Nephron progenitor cell (in vitro differentiated cells): Measurements from ENCODE around the gene WFDC9.
"Not testable (repeated sequence)": the region's sequence is repeated elsewhere in the genome, so short reads cannot be mapped to it uniquely, and the experiment has no call there.

ENCODE experiments used
- DNase-seq: peaks from one replicate; pipeline ENCODE4 v3.0.0; 2021
- H3K27ac Mint-ChIP-seq: 2 replicates; pipeline ENCODE4 v1.8.0; 2021; ENCODE audit warnings: mild to moderate bottlenecking, moderate library complexity, mixed read lengths
- H3K27me3 Mint-ChIP-seq: 2 replicates; pipeline ENCODE4 v1.8.0; 2021; ENCODE audit warnings: mild to moderate bottlenecking, low read depth, mixed read lengths; ENCODE audit not compliant: poor library complexity
- H3K36me3 Mint-ChIP-seq: 2 replicates; pipeline ENCODE4 v1.8.0; 2021; ENCODE audit warnings: low read depth, mixed read lengths
- H3K4me1 Mint-ChIP-seq: 2 replicates; pipeline ENCODE4 v1.8.0; 2021; ENCODE audit warnings: mixed read lengths
- H3K4me3 Mint-ChIP-seq: 2 replicates; pipeline ENCODE4 v1.8.0; 2021; ENCODE audit warnings: mild to moderate bottlenecking, moderate library complexity, mixed read lengths
- H3K9me3 Mint-ChIP-seq: 2 replicates; pipeline ENCODE4 v1.8.0; 2021; ENCODE audit warnings: mild to moderate bottlenecking, moderate library complexity, mixed read lengths
- CTCF ChIP-seq: fragments of 200-600 bp; sonication (generic); IDR thresholded peaks from 2 replicates; pipeline ENCODE4 v1.5.0; 2021; ENCODE audit warnings: antibody characterized with exemption

The WFDC9 gene

GRCh38 chr20:45583502-45583901 is 47.6 kb downstream of the WFDC9 start:
- H3K27ac Mint-ChIP-seq = no peak overlapping the region
- TF ChIP-seq CTCF = no peak
- no peak overlapping the region for H3K4me3 Mint-ChIP-seq
- no peaks in the 10 kb centered on the region for H3K36me3 Mint-ChIP-seq
- peaks cover 5% of the 10 kb centered on the region for H3K27me3 Mint-ChIP-seq
- peaks cover 4% of the 10 kb centered on the region for H3K4me1 Mint-ChIP-seq
- no peak for DNase-seq
- peaks cover 4% of the 10 kb centered on the region for H3K9me3 Mint-ChIP-seq

- no peaks in the 10 kb centered on the region for H3K36me3 Mint-ChIP-seq
- no peak for DNase-seq
- no peak overlapping the region for H3K4me3 Mint-ChIP-seq
- H3K27ac Mint-ChIP-seq = no peak overlapping the region
- no peaks in the 10 kb centered on the region for H3K9me3 Mint-ChIP-seq
- H3K4me1 Mint-ChIP-seq = peaks cover 4% of the 10 kb centered on the region
- peaks cover 5% of the 10 kb centered on the region for H3K27me3 Mint-ChIP-seq
- no peak for TF ChIP-seq CTCF
Observed at GRCh38 chr20:45581702-45582101, 49.4 kb downstream of the WFDC9 start.

- Mint-ChIP-seq H3K4me3 (no peak within 1 kb of the TSS), H3K27me3 (peaks cover 5% of the 10 kb centered on the region), H3K36me3 (no peaks in the 10 kb centered on the region), H3K9me3 (no peaks in the 10 kb centered on the region), H3K4me1 (peaks cover 4% of the 10 kb centered on the region), H3K27ac (no peak within 1 kb of the TSS)
- TF ChIP-seq CTCF = no peak
- no peak for DNase-seq
Observed at GRCh38 chr20:45579184-45579583, 51.9 kb downstream of the WFDC9 start, which contains the start of gene WFDC8. TSS of gene WFDC8 (minus strand) at chr20:45579284. CDS start at chr20:45579247, 37 bp downstream.

GRCh38 chr20:45578231-45578630 is 52.9 kb downstream of the WFDC9 start:
- peaks cover 5% of the 10 kb centered on the region for H3K27me3 Mint-ChIP-seq
- peaks cover under 1% of the 10 kb centered on the region for H3K4me1 Mint-ChIP-seq
- TF ChIP-seq CTCF = no peak
- no peak for DNase-seq
- H3K9me3 Mint-ChIP-seq = no peaks in the 10 kb centered on the region
- H3K27ac Mint-ChIP-seq = no peak overlapping the region
- H3K4me3 Mint-ChIP-seq = no peak overlapping the region
- no peaks in the 10 kb centered on the region for H3K36me3 Mint-ChIP-seq

- H3K27ac Mint-ChIP-seq = no peak overlapping the region
- peaks cover 4% of the 10 kb centered on the region for H3K9me3 Mint-ChIP-seq
- H3K4me1 Mint-ChIP-seq = no peaks in the 10 kb centered on the region
- H3K4me3 Mint-ChIP-seq = no peak overlapping the region
- H3K27me3 Mint-ChIP-seq = peaks cover 5% of the 10 kb centered on the region
- no peak for TF ChIP-seq CTCF
- no peaks in the 10 kb centered on the region for H3K36me3 Mint-ChIP-seq
- no peak for DNase-seq
Observed at GRCh38 chr20:45576995-45577394, 54.1 kb downstream of the WFDC9 start.

GRCh38 chr20:45575931-45576330 is 55.2 kb downstream of the WFDC9 start:
- Mint-ChIP-seq H3K36me3 (no peaks in the 10 kb centered on the region), H3K27ac (no peak overlapping the region), H3K4me1 (no peaks in the 10 kb centered on the region), H3K4me3 (no peak overlapping the region), H3K27me3 (peaks cover 5% of the 10 kb centered on the region), H3K9me3 (peaks cover 4% of the 10 kb centered on the region)
- TF ChIP-seq CTCF = no peak
- DNase-seq = no peak

GRCh38 chr20:45569650-45570049 is 61.4 kb downstream of the WFDC9 start:
- not testable (repeated sequence) for H3K9me3 Mint-ChIP-seq, DNase-seq, H3K4me3 Mint-ChIP-seq, H3K36me3 Mint-ChIP-seq, H3K27me3 Mint-ChIP-seq, H3K4me1 Mint-ChIP-seq, H3K27ac Mint-ChIP-seq
